ENCODE results near the gene GRPEL2.
A peak's percentile ranks its signal among the peaks of the same experiment; 100 is the strongest.

Gene GRPEL2

DNA sequence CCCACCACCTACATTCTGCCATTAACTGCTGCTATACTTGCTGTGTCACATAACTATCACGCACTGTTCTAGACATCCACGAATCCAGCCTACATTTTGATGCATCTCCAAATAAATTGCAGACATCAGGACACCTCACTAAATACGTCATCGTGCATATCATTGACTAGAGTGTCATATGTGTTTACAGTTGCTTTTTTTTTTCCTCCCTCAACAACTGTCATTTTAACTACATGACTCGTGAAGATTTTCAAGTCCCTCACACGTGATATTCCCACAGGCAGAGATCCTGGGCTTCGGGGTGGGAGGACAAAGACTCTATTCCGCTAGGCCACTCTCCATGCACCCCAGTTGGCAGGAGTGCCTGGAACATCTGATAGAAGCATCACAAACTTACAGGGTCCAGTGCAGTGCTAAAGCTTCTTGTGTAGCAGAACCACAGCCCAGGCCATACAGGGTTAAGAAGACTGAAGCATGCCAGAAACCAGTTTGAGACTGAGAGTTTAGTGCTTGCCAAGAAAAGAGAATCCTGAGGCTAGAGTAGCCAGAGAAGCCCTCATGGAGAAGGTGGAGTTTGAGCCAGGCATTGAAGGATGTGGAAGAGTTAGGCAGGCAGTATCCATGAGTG lies 13.7 kb downstream of the GRPEL2 start:
- no peak for DNase-seq

DNA sequence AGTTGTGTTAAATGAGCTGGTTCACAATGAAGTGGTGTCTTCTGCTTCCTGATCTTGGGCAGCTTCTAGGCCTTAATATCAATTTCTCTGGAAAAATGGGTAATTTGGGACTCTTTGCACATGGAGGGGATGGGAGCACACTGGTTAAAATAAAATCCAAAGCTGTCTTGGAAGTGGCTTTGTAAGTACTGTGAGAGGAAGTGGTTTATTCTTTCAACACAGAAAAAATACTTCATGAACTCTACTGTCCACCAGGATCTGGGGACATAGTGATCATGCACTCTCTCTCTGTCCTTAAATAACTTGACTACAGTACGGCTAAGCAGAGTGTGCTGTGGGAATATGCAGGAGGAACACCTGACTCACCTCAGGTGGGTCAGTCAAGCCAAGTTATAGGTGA lies 15.0 kb downstream of the GRPEL2 start:
- DNase-seq: no peak

DNA sequence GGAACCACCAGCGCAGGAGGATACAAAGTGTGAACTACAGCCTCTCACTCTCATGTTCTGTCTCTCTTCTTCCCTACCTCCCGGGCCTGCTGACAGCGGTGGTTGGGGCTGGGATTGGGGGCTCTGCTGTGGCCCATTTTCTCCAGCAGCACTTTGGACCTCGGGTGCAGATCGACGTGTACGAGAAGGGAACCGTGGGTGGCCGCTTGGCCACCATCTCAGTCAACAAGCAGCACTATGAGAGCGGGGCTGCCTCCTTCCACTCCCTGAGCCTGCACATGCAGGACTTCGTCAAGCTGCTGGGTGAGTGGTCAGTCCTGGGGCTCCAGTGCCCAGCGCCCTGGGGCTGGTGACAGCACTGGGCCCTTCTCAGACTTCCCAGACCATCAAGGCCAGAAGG lies 17.2 kb downstream of the GRPEL2 start:
- DNase-seq: no peak

DNA sequence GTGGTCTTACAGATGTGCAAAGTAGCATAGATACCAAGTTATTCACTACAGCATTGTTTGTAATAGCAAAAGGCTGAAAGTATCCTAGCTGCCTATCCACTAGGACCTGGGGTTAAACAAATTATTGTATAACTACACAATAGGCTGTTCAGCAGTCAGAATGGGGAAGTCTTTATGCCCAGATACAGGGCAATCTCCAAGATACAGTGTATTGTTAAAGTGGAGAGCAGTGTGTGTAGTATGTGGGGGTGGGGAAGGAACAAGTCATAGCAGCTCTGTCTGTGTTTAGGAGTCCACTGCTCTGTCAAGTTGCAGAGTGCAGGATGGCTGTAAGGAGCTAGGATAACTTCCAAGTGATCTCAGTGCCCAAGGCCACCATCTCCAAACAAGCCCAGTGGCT lies 18.1 kb downstream of the GRPEL2 start:
- DNase-seq: no peak

DNA sequence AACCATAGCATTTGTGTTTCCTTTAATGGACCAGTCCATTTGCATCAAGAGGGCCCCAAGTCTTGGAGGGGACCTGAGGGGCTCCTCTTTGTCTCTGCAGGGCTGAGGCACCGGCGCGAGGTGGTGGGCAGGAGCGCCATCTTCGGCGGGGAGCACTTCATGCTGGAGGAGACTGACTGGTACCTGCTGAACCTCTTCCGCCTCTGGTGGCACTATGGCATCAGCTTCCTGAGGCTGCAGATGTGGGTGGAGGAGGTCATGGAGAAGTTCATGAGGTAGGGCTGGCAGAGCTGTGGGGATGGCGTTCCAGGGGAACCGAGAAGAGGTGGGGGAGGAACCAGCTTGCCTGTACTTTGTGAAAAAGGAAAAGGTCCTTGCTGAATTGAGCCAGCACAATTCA lies 18.6 kb downstream of the GRPEL2 start:
- no peak for DNase-seq

DNA sequence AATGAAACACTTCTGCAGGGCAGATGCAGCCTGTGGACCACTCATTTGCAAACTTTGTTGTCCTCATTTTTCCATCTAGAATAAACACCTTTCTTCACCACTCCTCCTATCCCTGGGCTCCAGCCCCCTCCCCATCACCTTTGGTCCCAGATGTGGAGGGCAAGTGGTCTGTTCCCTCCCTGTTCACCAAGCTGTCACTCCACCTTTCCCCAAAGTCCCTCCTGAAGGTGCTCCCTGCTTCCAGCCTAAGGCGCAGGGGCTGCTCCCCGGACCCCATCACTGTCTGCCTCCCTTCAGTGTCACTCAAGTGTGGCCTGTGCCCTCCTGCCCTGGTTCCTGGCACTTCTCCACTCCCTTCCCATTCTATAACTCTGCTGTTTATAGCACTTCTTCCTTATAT lies 19.4 kb downstream of the GRPEL2 start:
- DNase-seq: no peak

DNA sequence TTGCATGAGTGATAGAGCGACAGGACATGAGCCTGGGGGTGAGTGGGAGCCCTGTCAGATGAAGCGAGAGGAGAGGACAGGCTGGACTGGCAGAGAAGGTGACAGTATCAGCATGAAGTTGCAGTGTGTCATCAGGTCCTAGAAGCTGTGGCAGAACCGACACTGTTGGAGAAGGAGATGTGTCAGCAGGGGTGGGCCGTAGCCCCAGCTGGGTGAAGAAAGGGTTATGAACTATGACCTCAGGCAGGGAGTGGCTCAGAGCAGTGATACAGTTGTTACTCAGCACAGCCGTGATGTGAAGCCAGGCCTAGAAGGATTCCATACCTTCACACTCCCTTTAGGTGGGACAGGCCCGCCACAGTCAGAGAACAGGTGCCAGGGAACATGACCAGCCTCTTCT lies 20.1 kb downstream of the GRPEL2 start:
- DNase-seq: no peak

DNA sequence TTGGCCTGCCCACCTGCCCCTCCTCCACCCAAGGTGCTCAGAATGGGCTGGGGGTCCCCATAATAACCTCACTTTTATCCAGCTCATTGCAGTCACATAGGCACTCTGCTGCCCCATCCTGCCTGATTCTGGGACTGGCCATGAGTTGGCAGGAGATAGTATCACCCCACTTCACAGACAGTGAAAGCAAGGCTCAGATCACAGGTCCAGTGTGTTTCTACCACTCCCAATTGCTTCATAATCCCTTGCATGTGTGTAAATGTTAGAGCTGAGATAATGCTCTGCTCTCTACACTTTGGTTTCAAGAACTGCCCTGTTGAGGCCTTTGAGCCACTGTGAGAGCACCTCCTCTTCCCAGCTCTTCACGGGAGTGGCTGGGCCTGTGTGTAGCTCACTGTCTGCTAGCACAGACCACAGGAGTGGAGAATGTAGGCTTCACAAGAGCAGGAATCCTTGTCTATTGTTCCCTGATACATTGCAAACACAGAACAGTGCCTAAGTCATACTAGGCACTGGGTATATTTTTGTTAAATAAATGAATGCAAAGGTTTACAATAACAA lies 20.9 kb downstream of the GRPEL2 start:
- no peak for DNase-seq

DNA sequence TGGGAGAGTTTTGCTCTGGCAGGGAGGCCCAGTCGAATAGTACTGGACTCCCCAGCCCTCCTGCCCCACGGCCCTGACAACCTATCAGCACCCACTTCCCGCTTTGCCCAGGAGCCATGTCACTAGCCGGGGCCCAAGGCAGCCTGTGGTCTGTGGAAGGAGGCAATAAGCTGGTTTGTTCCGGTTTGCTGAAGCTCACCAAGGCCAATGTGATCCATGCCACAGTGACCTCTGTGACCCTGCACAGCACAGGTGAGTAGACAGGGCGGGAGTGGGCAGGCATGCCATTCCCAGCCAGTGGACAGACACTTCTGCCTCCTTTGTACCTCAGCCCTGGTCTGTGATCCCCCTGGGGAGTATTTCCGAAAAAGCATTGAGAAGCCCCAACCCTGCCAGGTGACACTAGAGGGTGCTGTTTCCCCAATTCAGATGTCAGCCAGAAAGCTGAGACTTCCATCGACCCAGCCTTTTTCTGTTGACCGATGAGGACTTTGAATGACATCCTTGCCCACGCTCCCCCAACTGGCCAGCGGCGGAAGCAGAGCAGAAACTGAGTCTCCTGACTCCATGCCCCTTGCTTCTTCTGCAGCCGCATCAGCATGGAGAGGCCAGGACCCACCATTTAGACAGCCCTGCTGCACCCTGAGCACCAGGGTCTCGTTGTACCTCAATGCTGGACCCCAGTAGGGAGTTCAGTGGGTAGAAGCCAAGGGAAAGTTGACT lies 22.1 kb downstream of the GRPEL2 start:
- DNase-seq: peak; percentile 46 to 54

DNA sequence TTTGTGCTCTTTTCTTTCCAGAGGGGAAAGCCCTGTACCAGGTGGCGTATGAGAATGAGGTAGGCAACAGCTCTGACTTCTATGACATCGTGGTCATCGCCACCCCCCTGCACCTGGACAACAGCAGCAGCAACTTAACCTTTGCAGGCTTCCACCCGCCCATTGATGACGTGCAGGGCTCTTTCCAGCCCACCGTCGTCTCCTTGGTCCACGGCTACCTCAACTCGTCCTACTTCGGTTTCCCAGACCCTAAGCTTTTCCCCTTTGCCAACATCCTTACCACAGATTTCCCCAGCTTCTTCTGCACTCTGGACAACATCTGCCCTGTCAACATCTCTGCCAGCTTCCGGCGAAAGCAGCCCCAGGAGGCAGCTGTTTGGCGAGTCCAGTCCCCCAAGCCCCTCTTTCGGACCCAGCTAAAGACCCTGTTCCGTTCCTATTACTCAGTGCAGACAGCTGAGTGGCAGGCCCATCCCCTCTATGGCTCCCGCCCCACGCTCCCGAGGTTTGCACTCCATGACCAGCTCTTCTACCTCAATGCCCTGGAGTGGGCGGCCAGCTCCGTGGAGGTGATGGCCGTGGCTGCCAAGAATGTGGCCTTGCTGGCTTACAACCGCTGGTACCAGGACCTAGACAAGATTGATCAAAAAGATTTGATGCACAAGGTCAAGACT lies 22.8 kb downstream of the GRPEL2 start:
- no peak for DNase-seq

DNA sequence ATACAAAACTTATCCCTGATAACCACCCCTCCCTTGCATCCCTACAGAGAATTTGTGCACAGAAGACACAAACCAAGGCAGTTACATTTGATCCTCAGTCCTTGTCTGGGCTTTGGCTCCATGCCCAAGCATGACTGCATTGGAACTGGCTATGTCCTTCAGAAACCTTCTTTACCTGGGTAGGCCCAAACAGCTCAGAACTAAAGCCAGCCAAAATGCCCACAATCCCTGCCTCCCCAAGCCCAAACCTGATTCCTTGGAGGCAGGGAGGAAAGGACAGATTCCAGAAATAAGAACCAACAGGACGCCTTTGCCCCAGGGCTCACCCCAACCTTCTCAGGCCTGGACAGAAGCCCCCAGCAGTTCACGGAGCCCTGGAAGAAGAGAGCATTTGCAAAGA lies 25.6 kb downstream of the GRPEL2 start:
- no peak for DNase-seq

DNA sequence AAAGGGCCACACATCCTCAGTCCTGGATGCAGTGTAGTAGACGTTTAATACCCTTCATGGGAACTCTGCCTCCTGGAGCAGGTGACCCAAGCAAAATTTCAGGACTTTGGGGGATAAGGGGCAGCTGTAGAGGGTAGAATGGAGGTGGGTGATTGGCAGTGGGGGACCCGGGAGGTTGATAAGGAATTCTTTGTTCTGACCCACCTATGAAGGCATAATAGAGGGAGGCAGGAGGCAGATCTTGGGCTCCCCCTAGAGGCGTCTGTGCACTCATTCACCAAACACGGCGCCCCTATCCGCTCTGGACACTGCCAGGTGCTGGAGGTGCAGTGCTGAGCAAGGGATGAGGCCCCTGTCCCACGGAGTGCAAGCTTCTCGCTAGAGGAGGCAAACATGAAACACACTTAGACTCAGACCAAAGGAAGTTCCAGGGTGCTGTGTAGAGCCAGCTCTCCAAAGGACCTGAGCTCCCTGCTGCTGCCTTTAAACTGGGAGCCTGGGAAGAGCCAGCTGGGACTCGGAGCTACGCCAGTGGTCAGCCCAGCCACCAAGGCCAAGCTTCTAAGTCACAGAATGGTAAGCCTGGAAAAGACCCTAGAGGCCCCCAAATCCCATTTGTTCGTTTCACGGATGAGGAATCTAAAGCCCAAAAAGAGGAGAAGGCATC lies 26.1 kb downstream of the GRPEL2 start:
- peak; percentile 62 to 67 for DNase-seq

DNA sequence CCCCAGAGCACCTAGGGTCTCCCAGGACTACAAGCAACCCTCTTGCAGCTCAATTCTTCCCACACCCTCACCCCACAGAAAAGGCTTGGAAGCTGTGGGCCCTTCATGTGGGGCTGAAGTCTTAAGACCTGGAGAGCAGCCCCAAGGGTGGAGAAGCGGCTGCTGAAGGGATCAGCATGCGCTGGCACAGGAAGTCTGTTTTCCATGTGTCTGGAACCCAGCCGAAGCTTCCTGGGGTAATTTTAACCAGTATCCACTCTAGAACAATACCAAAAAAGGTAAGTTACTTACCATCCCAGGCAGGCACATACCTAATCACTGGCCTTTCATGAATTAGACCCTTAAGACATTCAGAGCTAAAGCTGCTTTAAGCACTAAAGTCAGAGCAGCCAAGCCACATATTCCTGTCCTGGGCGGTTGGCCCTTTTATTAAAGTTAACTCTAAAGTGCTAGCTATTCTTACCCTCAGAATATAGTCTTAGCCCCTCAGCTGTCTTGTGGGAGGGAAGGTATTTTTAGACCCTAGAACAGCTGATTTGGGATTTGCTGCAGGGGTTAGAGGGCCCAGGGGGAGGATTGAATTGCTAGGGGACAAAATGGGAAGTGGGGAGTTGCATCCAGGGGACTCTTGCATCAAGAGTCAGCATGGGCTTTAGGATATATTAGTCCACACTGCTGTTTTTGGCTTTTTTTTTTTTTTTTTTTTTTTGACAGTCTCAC lies 26.9 kb downstream of the GRPEL2 start:
- DNase-seq: no peak

DNA sequence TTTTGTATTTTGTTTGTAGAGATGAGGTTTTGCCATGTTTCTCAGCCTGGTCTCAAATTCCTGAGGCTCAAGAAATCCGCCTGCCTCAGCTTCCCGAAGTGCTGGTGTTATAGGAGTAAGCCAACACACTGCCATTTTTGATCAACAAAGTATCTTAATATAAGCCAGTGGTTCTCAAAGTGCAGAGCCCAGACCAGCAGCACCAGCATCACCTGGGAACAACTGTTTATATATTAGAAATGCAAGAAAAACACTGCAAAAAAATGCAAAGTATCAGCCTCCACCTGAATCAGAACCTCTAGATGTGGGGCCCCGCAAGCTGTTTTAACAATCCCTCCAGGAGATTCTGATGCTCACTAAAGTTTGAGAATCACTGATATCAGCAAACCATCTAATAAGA lies 27.6 kb downstream of the GRPEL2 start:
- DNase-seq: no peak

DNA sequence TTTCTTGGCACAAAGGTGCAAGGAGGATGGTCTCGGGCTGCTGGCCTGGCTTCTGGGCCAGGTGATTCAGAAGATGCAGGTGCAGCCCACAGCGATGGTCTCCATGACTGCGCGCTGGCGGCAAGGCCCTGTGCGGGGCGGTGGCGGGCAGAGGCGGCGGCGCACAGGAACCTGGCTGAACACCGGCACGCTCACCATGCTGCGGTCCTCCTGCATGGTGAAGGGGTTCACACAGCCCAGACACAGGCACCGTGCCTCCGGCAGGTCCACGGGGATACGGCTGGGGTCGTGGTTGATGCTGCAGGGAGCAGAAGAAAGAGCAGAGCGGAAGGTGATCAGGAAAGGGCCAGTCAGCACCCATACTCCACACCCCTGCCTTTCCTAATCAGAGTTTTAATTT lies 29.0 kb downstream of the GRPEL2 start:
- no peak for DNase-seq

DNA sequence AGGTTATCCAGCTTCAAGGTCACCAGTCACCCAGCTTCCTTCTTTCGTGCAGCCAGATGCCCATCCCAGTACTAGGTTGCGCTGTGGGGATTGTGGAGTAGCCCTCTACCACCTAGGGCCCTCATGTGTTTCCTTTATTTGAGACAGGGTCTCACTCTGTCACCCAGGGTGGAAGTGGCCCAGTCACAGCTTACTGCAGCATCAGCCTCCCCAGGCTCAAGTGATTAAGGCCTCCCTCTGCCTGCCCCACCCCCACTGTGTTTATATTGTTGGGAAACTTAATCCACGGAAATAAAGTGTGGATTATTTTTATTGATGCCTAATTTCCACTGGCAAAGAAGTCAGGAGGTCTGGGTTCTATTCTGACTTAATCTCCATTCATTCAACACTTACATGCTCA lies 29.5 kb downstream of the GRPEL2 start:
- no peak for DNase-seq

DNA sequence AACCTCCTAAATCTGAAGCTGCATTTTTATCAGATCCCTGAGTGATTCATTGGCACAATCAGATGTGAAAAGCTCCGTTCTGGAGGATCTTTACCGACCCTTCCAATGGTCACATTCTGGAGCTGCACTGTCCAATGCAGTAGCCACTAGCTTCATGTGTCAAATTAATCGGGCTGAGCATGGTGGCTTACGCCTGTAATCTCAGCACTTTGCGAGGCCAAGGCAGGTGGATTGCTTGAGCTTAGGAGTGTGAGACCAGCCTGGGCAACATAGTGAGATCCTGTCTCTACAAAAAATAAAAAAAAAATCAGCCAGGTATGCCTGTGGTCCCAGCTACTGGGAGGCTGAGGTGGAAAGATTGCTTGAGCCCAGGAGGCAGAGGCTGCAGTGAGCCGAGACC lies 30.1 kb downstream of the GRPEL2 start:
- DNase-seq: no peak

DNA sequence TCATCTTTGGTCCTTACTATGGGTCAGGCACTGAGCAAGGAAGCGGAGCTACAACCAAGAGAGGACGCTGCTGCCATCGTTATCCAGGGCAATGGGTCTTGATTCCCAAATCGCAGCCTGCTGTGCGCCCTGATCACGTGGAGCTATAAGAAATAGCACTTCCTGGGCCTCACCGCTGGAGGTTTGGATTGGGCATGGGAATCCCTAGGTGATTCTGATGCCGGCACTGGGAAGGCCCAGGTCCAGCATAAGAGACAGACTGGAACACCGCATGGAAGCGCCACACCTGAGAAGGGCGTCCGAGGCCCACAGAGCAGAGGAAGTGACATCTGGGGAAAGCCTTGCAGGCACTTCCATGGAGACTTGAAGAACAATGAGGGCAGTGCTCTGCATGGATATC lies 30.8 kb downstream of the GRPEL2 start:
- no peak for DNase-seq

DNA sequence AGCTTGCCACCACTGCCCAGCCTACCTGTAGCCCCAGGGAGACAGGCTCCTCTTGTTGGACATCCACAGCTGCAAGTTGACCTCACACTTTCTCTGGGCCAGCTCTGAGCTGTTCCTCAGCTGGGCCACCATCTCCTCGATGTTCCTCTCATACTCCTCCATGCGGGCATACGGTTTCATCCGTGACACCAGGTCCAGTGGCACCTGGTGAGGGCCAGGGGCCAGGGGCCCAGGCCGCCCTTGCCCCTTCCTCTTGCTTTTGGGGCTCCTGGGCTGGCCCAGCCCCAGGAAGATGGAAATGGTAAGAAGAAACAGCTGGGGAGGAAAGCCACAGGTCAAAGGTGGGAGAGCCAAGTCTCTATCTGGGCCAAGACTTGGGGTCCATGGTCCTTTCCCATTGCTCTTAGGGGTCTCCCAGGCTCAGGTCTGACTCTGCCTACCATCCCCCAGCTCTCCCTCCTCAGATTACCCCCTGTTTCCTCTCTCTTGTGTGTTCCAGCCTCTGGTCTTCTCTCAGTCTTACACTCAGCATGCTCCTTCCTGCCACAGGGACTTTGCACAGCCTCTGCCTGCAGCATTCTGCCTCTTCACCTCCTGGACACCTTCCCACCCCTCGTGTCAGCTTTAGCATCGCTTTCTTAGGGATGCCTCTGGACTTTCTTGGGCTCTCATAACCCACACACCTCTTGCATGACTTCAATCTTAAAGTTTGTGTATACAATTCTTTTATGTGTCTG lies 31.6 kb downstream of the GRPEL2 start:
- no peak for DNase-seq

DNA sequence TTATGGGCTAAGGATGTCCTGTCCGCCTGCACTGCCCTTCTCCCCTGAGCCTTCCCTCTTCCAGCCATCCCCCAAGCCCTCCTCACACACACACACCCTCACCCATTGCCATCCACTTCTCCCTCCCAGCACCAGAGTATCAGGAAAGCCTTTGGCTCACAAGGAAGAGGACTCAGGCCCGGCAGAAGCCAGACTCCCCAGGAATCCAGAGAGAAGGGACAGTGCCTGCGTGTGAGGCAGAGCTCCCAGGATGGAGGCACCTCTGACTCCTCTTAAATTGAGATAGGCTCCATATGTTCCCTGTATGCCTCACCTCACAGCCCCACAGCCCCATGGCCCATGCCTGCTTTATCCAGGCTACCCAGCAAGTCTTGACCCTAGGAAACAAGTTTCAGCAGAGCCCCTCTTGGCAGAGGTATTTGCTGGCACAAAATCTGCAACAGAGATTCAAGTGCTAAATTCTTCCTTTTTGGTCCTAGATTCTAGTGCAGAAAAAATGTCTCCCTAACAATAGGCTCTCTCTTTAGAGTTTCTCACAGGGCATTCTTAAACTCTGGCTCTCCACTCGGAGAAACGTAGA lies 33.0 kb downstream of the GRPEL2 start:
- DNase-seq: no peak

DNA sequence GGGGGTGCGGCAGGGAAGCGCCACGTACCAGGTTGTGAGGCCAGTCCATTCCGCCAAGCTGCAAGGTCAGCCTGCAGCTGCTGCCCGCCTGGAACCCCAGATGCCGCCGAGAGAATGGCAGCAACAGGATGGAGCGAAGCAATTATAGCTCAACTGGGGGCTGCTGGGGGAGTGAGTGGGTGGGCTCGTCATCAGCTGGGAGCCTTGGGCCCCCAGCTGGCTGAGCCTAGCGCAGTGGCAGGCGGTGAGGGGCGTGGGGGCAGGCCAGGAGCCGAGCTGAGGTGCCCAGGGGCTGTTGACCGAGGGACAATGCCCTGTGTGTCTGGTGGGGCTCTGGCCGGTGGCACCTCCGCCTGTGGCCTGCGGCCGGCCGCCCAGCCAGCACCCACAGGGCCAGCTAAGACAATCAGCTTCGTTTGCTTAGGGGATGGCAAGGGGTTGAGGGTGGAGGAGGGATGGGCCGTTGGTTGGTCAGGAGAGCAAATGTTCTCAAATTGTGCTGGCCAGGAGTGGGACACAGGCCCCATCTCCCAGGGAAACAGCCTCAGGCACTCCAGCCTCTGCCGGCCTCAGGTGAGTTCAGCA lies 34.0 kb downstream of the GRPEL2 start, which contains the start of gene IL17B:
TSS of gene IL17B (minus strand) at position 116 of the 585 bp plus-strand sequence. CDS start at position 49, 67 bp downstream.
- no peak for DNase-seq
